ENCODE measurements around the gene PAN3. TPM values are rescaled to one million over a fixed set of nuclear protein-coding genes. Genes with fewer than 3 reads are reported as not detected.

Gene PAN3
- total RNA-seq, 2 donors from 2014 or later: 28.5 to 35.6 TPM

- H3K36me3 Mint-ChIP-seq (ENCODE audit: low read depth): peaks cover 89% of the 10 kb centered on the region
- H3K4me3 Mint-ChIP-seq: no peak overlapping the region
- H3K9me3 Mint-ChIP-seq: no peaks in the 10 kb centered on the region
- ATAC-seq (replicated peaks): no peak
- H3K27me3 Mint-ChIP-seq: no peaks in the 10 kb centered on the region
- no peak overlapping the region for H3K27ac Mint-ChIP-seq
- H3K4me1 Mint-ChIP-seq: peaks cover 2% of the 10 kb centered on the region
These were observed 135.6 kb downstream of the PAN3 start for GRCh38 chr13:28273919-28274318.

DNA sequence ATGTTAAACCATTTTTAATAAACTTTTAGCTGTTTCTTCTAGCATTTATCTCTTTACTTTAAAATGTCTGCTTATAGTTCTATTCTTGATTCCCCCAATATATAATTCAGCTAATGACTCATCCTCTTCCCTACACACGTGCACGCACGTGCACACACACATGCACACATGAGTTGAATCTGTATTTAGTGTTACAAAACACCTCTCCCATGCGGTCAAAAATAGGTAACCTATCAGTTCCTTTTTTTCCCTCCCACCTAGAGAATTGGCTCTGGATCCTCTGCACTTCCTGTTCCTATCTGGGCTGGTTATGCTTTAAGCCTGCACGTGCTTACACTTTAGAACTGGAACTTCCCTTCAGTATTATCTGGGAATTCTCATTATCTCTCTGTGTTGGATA lies 144.1 kb downstream of the PAN3 start:
- no peaks in the 10 kb centered on the region for H3K4me1 Mint-ChIP-seq
- no peak for ATAC-seq (replicated peaks)
- peaks cover 93% of the 10 kb centered on the region for H3K36me3 Mint-ChIP-seq (ENCODE audit: low read depth)
- H3K4me3 Mint-ChIP-seq: no peak overlapping the region
- no peaks in the 10 kb centered on the region for H3K9me3 Mint-ChIP-seq
- no peaks in the 10 kb centered on the region for H3K27me3 Mint-ChIP-seq
- H3K27ac Mint-ChIP-seq: no peak overlapping the region

- no peaks in the 10 kb centered on the region for H3K27me3 Mint-ChIP-seq
- no peak for ATAC-seq (replicated peaks)
- H3K4me3 Mint-ChIP-seq: no peak overlapping the region
- no peaks in the 10 kb centered on the region for H3K9me3 Mint-ChIP-seq
- H3K27ac Mint-ChIP-seq: no peak overlapping the region
- H3K36me3 Mint-ChIP-seq (ENCODE audit: low read depth): peaks cover 98% of the 10 kb centered on the region
- H3K4me1 Mint-ChIP-seq: no peaks in the 10 kb centered on the region
These were observed 145.3 kb downstream of the PAN3 start for GRCh38 chr13:28283600-28283999.

GRCh38 chr13:28286263-28286662 lies 147.9 kb downstream of the PAN3 start:
- Mint-ChIP-seq H3K9me3 (no peaks in the 10 kb centered on the region), H3K4me3 (no peak overlapping the region), H3K36me3 (ENCODE audit: low read depth) (peaks cover 96% of the 10 kb centered on the region), H3K4me1 (no peaks in the 10 kb centered on the region), H3K27ac (no peak overlapping the region), H3K27me3 (no peaks in the 10 kb centered on the region)
- ATAC-seq (replicated peaks): peak; percentile 28

DNA sequence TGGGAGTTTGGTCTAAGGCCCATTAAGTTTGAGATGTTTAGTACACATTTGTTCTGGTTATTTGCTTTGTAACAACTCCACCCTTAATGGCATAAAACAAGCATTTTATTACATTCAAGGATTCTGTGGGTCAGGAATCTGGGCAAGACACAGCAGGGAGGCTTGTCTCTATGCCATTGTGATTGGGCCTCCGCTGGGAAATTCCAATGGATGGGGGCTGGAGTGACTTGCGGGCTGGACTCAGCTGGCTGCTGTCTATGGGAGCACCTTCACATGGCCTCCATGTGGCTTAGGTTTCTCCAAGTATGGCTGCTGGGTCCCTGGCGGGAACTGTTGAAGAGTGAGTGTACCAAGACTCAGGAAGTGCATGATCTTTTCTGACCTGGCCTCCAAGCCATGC lies 159.0 kb downstream of the PAN3 start:
- H3K36me3 Mint-ChIP-seq (ENCODE audit: low read depth): peaks cover 30% of the 10 kb centered on the region
- no peak overlapping the region for H3K27ac Mint-ChIP-seq
- peaks cover 14% of the 10 kb centered on the region for H3K4me1 Mint-ChIP-seq
- no peaks in the 10 kb centered on the region for H3K9me3 Mint-ChIP-seq
- no peak for ATAC-seq (replicated peaks)
- H3K27me3 Mint-ChIP-seq: no peaks in the 10 kb centered on the region
- no peak overlapping the region for H3K4me3 Mint-ChIP-seq

GRCh38 chr13:28299916-28300315 lies 161.6 kb downstream of the PAN3 start:
- H3K9me3 Mint-ChIP-seq: no peaks in the 10 kb centered on the region
- peaks cover 7% of the 10 kb centered on the region for H3K36me3 Mint-ChIP-seq (ENCODE audit: low read depth)
- no peak overlapping the region for H3K27ac Mint-ChIP-seq
- ATAC-seq (replicated peaks): no peak
- peaks cover 14% of the 10 kb centered on the region for H3K4me1 Mint-ChIP-seq
- no peaks in the 10 kb centered on the region for H3K27me3 Mint-ChIP-seq
- no peak overlapping the region for H3K4me3 Mint-ChIP-seq

DNA sequence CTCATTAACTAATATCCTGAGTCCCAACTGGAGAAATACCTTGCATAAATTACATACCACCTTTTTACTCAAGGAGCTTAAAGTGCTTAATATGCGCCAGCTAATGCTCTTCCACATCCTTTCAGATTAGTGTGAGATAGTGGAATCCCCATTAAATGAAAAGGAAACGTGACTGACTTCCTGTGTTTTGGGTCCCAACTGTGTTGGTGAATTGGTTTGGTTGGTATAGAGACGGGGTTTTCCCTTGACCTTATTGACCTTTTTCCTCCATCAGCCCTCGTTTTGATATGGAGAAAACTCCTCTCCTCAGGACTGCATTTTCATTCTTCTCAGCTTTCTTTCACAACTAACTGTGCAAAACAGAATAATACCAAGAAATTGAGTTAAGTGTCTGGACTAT lies 163.5 kb downstream of the PAN3 start:
- no peak overlapping the region for H3K27ac Mint-ChIP-seq
- no peak overlapping the region for H3K4me3 Mint-ChIP-seq
- H3K4me1 Mint-ChIP-seq: peaks cover 14% of the 10 kb centered on the region
- no peaks in the 10 kb centered on the region for H3K9me3 Mint-ChIP-seq
- no peak for ATAC-seq (replicated peaks)
- H3K36me3 Mint-ChIP-seq (ENCODE audit: low read depth): no peaks in the 10 kb centered on the region
- H3K27me3 Mint-ChIP-seq: no peaks in the 10 kb centered on the region

DNA sequence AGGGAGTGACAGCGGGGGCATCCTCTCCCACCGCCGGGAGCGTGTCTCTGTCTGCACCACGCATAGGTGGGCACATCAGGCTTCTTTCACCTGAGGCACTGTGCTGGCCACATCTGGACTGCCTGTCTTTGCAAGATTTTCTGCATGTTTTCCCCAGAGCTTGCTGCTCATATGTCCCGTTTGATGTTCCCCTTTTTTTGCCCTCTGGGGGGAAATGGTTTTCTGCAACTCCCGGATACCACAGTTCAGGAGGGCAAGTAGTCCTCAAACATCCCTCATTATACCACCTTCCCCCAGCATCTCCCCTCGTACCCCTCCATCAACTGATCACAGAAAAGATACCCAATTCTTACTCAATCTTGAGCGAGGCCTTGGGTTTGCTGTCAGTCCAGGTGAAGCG lies 168.0 kb downstream of the PAN3 start:
- Mint-ChIP-seq H3K9me3 (no peaks in the 10 kb centered on the region), H3K27ac (no peak overlapping the region)

GRCh38 chr13:28313579-28313978 lies 175.2 kb downstream of the PAN3 start:
- Mint-ChIP-seq H3K4me3 (no peak overlapping the region), H3K27ac (no peak overlapping the region), H3K4me1 (no peaks in the 10 kb centered on the region), H3K36me3 (ENCODE audit: low read depth) (no peaks in the 10 kb centered on the region), H3K27me3 (peaks cover 3% of the 10 kb centered on the region), H3K9me3 (no peaks in the 10 kb centered on the region)
- no peak for ATAC-seq (replicated peaks)

More for the DNA sequence above, 168.0 kb downstream of the PAN3 start:
- Mint-ChIP-seq H3K4me1 (peaks cover 5% of the 10 kb centered on the region), H3K27me3 (peaks cover 3% of the 10 kb centered on the region), H3K4me3 (no peak overlapping the region), H3K36me3 (ENCODE audit: low read depth) (no peaks in the 10 kb centered on the region)
- ATAC-seq (replicated peaks): no peak

GRCh38 chr13:28314879-28315278 lies 176.5 kb downstream of the PAN3 start:
- ATAC-seq (replicated peaks): no peak
- Mint-ChIP-seq H3K4me1 (no peaks in the 10 kb centered on the region), H3K36me3 (ENCODE audit: low read depth) (no peaks in the 10 kb centered on the region), H3K27me3 (peaks cover 3% of the 10 kb centered on the region), H3K27ac (no peak overlapping the region), H3K4me3 (no peak overlapping the region), H3K9me3 (no peaks in the 10 kb centered on the region)

DNA sequence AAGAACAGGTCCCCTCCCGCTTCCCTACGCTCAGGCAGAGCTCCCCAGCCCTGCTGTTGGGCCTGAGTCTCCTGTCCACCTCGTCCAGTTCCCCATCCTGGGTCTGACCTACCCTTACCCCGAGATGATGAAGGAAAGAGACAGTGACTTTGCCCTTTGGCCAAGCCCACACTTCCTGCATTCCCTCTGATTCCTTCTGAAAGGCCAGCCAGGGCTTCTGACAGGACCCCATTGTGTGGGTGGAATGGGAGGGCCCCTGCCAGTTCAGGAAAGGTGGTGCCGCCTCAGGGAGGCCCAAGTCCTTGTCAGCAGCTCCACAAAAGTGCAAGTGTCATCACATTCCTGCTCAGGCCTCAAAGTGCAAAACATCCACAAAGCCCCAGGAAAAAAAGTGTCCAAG lies 177.8 kb downstream of the PAN3 start:
- Mint-ChIP-seq H3K4me3 (no peak overlapping the region), H3K9me3 (no peaks in the 10 kb centered on the region), H3K36me3 (ENCODE audit: low read depth) (no peaks in the 10 kb centered on the region), H3K27ac (no peak overlapping the region), H3K27me3 (no peaks in the 10 kb centered on the region), H3K4me1 (no peaks in the 10 kb centered on the region)
- no peak for ATAC-seq (replicated peaks)

- H3K9me3 Mint-ChIP-seq: no peaks in the 10 kb centered on the region
- no peaks in the 10 kb centered on the region for H3K27me3 Mint-ChIP-seq
- no peak for ATAC-seq (replicated peaks)
- H3K27ac Mint-ChIP-seq: no peak overlapping the region
- H3K4me1 Mint-ChIP-seq: no peaks in the 10 kb centered on the region
- H3K36me3 Mint-ChIP-seq (ENCODE audit: low read depth): no peaks in the 10 kb centered on the region
- H3K4me3 Mint-ChIP-seq: no peak overlapping the region
These were observed 178.5 kb downstream of the PAN3 start for GRCh38 chr13:28316836-28317235.

- no peak for ATAC-seq (replicated peaks)
- Mint-ChIP-seq H3K9me3 (no peaks in the 10 kb centered on the region), H3K4me1 (no peaks in the 10 kb centered on the region), H3K36me3 (ENCODE audit: low read depth) (no peaks in the 10 kb centered on the region), H3K27ac (no peak overlapping the region), H3K27me3 (no peaks in the 10 kb centered on the region), H3K4me3 (no peak overlapping the region)
These were observed 180.2 kb downstream of the PAN3 start for GRCh38 chr13:28318496-28318895.

DNA sequence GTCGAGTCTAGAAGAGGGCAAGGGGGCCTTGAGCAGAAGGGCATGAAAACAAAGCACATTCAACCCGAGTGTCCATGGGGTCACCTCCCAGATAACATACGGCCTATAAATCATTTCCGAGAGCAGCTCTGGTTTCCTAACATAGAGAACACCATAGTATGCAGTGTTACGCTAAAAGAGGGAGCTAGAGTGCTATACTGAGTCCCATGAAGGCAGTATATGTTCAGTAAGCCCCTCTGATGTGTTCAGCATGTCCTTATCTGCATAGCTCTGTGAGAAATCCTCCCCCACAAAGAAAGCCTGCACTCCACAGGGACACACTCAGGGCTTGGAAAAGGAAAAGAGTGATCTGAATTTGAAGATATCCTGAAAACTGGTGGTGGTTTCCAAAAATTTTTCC lies 181.2 kb downstream of the PAN3 start:
- no peaks in the 10 kb centered on the region for H3K36me3 Mint-ChIP-seq (ENCODE audit: low read depth)
- no peak for ATAC-seq (replicated peaks)
- H3K27me3 Mint-ChIP-seq: no peaks in the 10 kb centered on the region
- H3K27ac Mint-ChIP-seq: no peak overlapping the region
- no peak overlapping the region for H3K4me3 Mint-ChIP-seq
- no peaks in the 10 kb centered on the region for H3K9me3 Mint-ChIP-seq
- H3K4me1 Mint-ChIP-seq: no peaks in the 10 kb centered on the region

DNA sequence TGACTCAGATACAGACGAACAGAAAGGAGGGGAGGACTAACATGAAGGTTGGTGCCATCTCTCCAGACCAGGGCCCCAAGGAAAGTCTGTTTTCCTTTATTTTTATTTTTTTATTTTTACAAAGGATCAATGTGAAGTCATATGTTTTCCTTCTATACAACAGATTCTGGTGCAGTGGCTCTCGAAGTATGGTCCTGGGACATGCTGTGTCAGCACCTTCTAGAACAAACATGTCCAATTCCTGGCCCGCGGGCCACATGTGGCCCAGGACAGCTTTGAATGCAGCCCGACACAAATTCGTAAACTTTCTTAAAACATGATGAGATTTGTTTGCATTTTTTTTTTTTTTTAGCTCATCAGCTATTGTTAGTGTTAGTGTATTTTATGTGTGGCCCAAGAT lies 181.9 kb downstream of the PAN3 start:
- no peak for ATAC-seq (replicated peaks)
- H3K27ac Mint-ChIP-seq: no peak overlapping the region

GRCh38 chr13:28320884-28321574 lies 182.7 kb downstream of the PAN3 start:
- Mint-ChIP-seq H3K36me3 (ENCODE audit: low read depth) (no peaks in the 10 kb centered on the region), H3K4me3 (no peak overlapping the region), H3K27me3 (no peaks in the 10 kb centered on the region), H3K27ac (no peak overlapping the region), H3K9me3 (no peaks in the 10 kb centered on the region), H3K4me1 (no peaks in the 10 kb centered on the region)
- ATAC-seq (replicated peaks): no peak

More for the DNA sequence above, 181.9 kb downstream of the PAN3 start:
- no peaks in the 10 kb centered on the region for H3K4me1 Mint-ChIP-seq
- no peaks in the 10 kb centered on the region for H3K9me3 Mint-ChIP-seq
- H3K36me3 Mint-ChIP-seq (ENCODE audit: low read depth): no peaks in the 10 kb centered on the region
- no peak overlapping the region for H3K4me3 Mint-ChIP-seq
- no peaks in the 10 kb centered on the region for H3K27me3 Mint-ChIP-seq

Measured in activated T-helper 17 cell treated with anti-CD3 and anti-CD28 coated beads, Interleukin-2, amount 50 U/mL, for 72 hours (primary cell).